Mesendoderm (in vitro differentiated cells): ENCODE results near the gene WDR20.

Source experiments
- DNase-seq: peaks from one replicate; pipeline ENCODE4 v3.0.0; 2013
- H2AK5ac ChIP-seq: 2 replicates; pipeline ENCODE4 v1.6.1; 2013; ENCODE audit warnings: low read length, inconsistent platforms
- H2BK120ac ChIP-seq: 2 replicates; pipeline ENCODE4 v1.6.1; 2013; ENCODE audit warnings: low read depth, mild to moderate bottlenecking, low read length, moderate library complexity, mixed read lengths
- H2BK15ac ChIP-seq: replicated peaks from 2 replicates; pipeline ENCODE4 v1.6.1; 2013; ENCODE audit warnings: low read depth, mild to moderate bottlenecking, moderate library complexity
- H2BK5ac ChIP-seq: 2 replicates; pipeline ENCODE4 v1.6.1; 2013; ENCODE audit warnings: low read length, inconsistent platforms
- H3K18ac ChIP-seq: 2 replicates; pipeline ENCODE4 v1.6.1; 2013; ENCODE audit warnings: mild to moderate bottlenecking, low read length, mixed read lengths
- H3K23ac ChIP-seq: one replicate; pipeline ENCODE4 v1.6.1; 2013; ENCODE audit warnings: low read length
- H3K27ac ChIP-seq: 2 replicates; pipeline ENCODE4 v1.5.1; 2013; ENCODE audit warnings: low read depth, mild to moderate bottlenecking, inconsistent platforms, low read length, moderate library complexity
- H3K27me3 ChIP-seq: 2 replicates; pipeline ENCODE4 v1.6.1; 2013; ENCODE audit warnings: low read length, control low read depth, mild to moderate bottlenecking, inconsistent platforms; ENCODE audit not compliant: insufficient read depth, poor library complexity
- H3K36me3 ChIP-seq: 2 replicates; pipeline ENCODE4 v1.6.1; 2013; ENCODE audit warnings: low read length, inconsistent platforms; ENCODE audit not compliant: control insufficient read depth, insufficient read depth
- H3K4ac ChIP-seq: one replicate; pipeline ENCODE4 v1.6.1; 2013; ENCODE audit warnings: low read depth, mild to moderate bottlenecking, low read length, moderate library complexity
- H3K4me1 ChIP-seq: 2 replicates; pipeline ENCODE4 v1.6.1; 2013; ENCODE audit warnings: low read depth, low read length, inconsistent platforms; ENCODE audit not compliant: control insufficient read depth
- H3K4me2 ChIP-seq: 2 replicates; pipeline ENCODE4 v1.6.1; 2013; ENCODE audit warnings: low read length
- H3K4me3 ChIP-seq: 2 replicates; pipeline ENCODE4 v1.5.1; 2013; ENCODE audit warnings: mild to moderate bottlenecking, low read length
- H3K56ac ChIP-seq: one replicate; pipeline ENCODE4 v1.6.1; 2013; ENCODE audit warnings: low read length
- H3K79me1 ChIP-seq: 2 replicates; pipeline ENCODE4 v1.6.1; 2013; ENCODE audit warnings: low read length, inconsistent platforms
- H3K79me2 ChIP-seq: 2 replicates; pipeline ENCODE4 v1.6.1; 2013; ENCODE audit warnings: mild to moderate bottlenecking, low read length; ENCODE audit not compliant: control insufficient read depth, insufficient read depth
- H3K9ac ChIP-seq: 2 replicates; pipeline ENCODE4 v1.6.1; 2013; ENCODE audit warnings: low read length, inconsistent platforms
- H4K5ac ChIP-seq: one replicate; pipeline ENCODE4 v1.6.1; 2013; ENCODE audit warnings: low read length
- H4K8ac ChIP-seq: one replicate; pipeline ENCODE4 v1.6.1; 2013; ENCODE audit warnings: low read depth, mild to moderate bottlenecking, control low read depth, low read length, moderate library complexity
- WGBS: extraction: QIAGEN DNeasy Blood & Tissue Kit; methylation state at CpG from one replicate; pipeline ENCODE4 v1.1.7; 2013; ENCODE audit warnings: low lambda C conversion rate, missing lambda C conversion rate; ENCODE audit not compliant: insufficient coverage; ENCODE audit errors: extremely low coverage; 5-methylcytosine and 5-hydroxymethylcytosine counted together

Gene WDR20

GRCh38 chr14:102196039-102196901 lies 56.6 kb downstream of the WDR20 start:
- no CpG with 5 or more reads among the region's 6 CpGs for WGBS
- Histone ChIP-seq H3K23ac (no peak overlapping the region), H3K4me2 (no peak overlapping the region)

GRCh38 chr14:102196902-102197230 lies 57.2 kb downstream of the WDR20 start:
- Histone ChIP-seq H3K18ac (no peak overlapping the region), H2BK5ac (no peak overlapping the region), H3K4me2 (no peak overlapping the region), H2BK120ac (no peak overlapping the region), H3K27me3 (no peaks in the 10 kb centered on the region), H3K9ac (no peak overlapping the region), H3K36me3 (no peaks in the 10 kb centered on the region), H2BK15ac (no peak overlapping the region), H3K79me1 (peaks cover 31% of the 10 kb centered on the region), H3K79me2 (peaks cover 8% of the 10 kb centered on the region), H4K8ac (no peak overlapping the region), H2AK5ac (no peak overlapping the region), H3K56ac (no peak overlapping the region), H3K27ac (no peak overlapping the region), H3K4me1 (peaks cover 4% of the 10 kb centered on the region), H3K23ac (no peak overlapping the region), H3K4ac (no peak overlapping the region), H4K5ac (no peak overlapping the region), H3K4me3 (no peak overlapping the region)
- WGBS = no CpG with 5 or more reads among the region's 4 CpGs
- DNase-seq = no peak

More at GRCh38 chr14:102196039-102196901, 56.6 kb downstream of the WDR20 start:
- no peak overlapping the region for H3K27ac ChIP-seq
- no peak overlapping the region for H2AK5ac ChIP-seq
- no peaks in the 10 kb centered on the region for H3K36me3 ChIP-seq
- no peak overlapping the region for H4K8ac ChIP-seq
- no peak overlapping the region for H3K56ac ChIP-seq
- H2BK120ac ChIP-seq = no peak overlapping the region
- no peak for DNase-seq
- no peak overlapping the region for H2BK15ac ChIP-seq
- H3K9ac ChIP-seq = no peak overlapping the region
- H3K79me1 ChIP-seq = peaks cover 26% of the 10 kb centered on the region
- no peak overlapping the region for H3K4ac ChIP-seq
- H3K79me2 ChIP-seq = peaks cover 5% of the 10 kb centered on the region
- H4K5ac ChIP-seq = no peak overlapping the region
- no peak overlapping the region for H3K18ac ChIP-seq
- H3K4me1 ChIP-seq = peaks cover 4% of the 10 kb centered on the region
- no peak overlapping the region for H3K4me3 ChIP-seq
- H2BK5ac ChIP-seq = no peak overlapping the region
- no peaks in the 10 kb centered on the region for H3K27me3 ChIP-seq

- Histone ChIP-seq H3K27me3 (no peaks in the 10 kb centered on the region), H3K56ac (no peak overlapping the region), H3K79me2 (peaks cover 10% of the 10 kb centered on the region), H4K8ac (no peak overlapping the region), H3K27ac (no peak overlapping the region), H4K5ac (no peak overlapping the region), H3K18ac (no peak overlapping the region), H3K4me2 (no peak overlapping the region), H2BK15ac (no peak overlapping the region), H3K9ac (no peak overlapping the region), H3K4me3 (no peak overlapping the region), H3K79me1 (peaks cover 34% of the 10 kb centered on the region), H3K23ac (no peak overlapping the region), H2BK120ac (no peak overlapping the region), H3K4ac (no peak overlapping the region), H3K4me1 (peaks cover 4% of the 10 kb centered on the region), H2AK5ac (no peak overlapping the region), H2BK5ac (no peak overlapping the region), H3K36me3 (no peaks in the 10 kb centered on the region)
- DNase-seq = no peak
- WGBS = no CpG with 5 or more reads among the region's 5 CpGs
Observed at GRCh38 chr14:102197317-102197853, 57.7 kb downstream of the WDR20 start.

- H3K4me1 ChIP-seq = no peaks in the 10 kb centered on the region
- H3K36me3 ChIP-seq = no peaks in the 10 kb centered on the region
- WGBS = no CpG with 5 or more reads among the region's 9 CpGs
- no peak overlapping the region for H3K23ac ChIP-seq
- no peak overlapping the region for H3K4me2 ChIP-seq
- H3K4ac ChIP-seq = no peak overlapping the region
- no peak overlapping the region for H2AK5ac ChIP-seq
- no peak overlapping the region for H3K4me3 ChIP-seq
- no peak overlapping the region for H3K18ac ChIP-seq
- H4K8ac ChIP-seq = no peak overlapping the region
- no peak overlapping the region for H2BK120ac ChIP-seq
- H2BK15ac ChIP-seq = no peak overlapping the region
- H3K27me3 ChIP-seq = no peaks in the 10 kb centered on the region
- no peak overlapping the region for H3K27ac ChIP-seq
- no peak for DNase-seq
- no peak overlapping the region for H4K5ac ChIP-seq
- no peak overlapping the region for H3K56ac ChIP-seq
- H2BK5ac ChIP-seq = no peak overlapping the region
- peaks cover 12% of the 10 kb centered on the region for H3K79me2 ChIP-seq
- peaks cover 35% of the 10 kb centered on the region for H3K79me1 ChIP-seq
- H3K9ac ChIP-seq = no peak overlapping the region
Observed at GRCh38 chr14:102200690-102201352, 61.1 kb downstream of the WDR20 start.

- no peaks in the 10 kb centered on the region for H3K4me1 ChIP-seq
- 100% methylated on average over 1 of the region's 9 CpGs for WGBS
Observed at GRCh38 chr14:102201353-102201738, 61.6 kb downstream of the WDR20 start.

More at GRCh38 chr14:102201353-102201738, 61.6 kb downstream of the WDR20 start:
- Histone ChIP-seq H3K79me2 (peaks cover 12% of the 10 kb centered on the region), H3K4ac (no peak overlapping the region), H3K27me3 (no peaks in the 10 kb centered on the region), H3K18ac (no peak overlapping the region), H3K9ac (no peak overlapping the region), H3K36me3 (no peaks in the 10 kb centered on the region), H2BK120ac (no peak overlapping the region), H3K79me1 (peaks cover 34% of the 10 kb centered on the region), H3K4me2 (no peak overlapping the region), H3K4me3 (no peak overlapping the region), H4K5ac (no peak overlapping the region), H4K8ac (no peak overlapping the region), H2BK5ac (no peak overlapping the region), H2AK5ac (no peak overlapping the region), H3K23ac (no peak overlapping the region), H2BK15ac (no peak overlapping the region), H3K27ac (no peak overlapping the region), H3K56ac (no peak overlapping the region)
- DNase-seq = no peak
